Measurements from ENCODE around the gene CLSTN2. TPM values are rescaled to one million over a fixed set of nuclear protein-coding genes. Genes with fewer than 3 reads are reported as not detected.
A peak's percentile ranks its signal among the peaks of the same experiment; 100 is the strongest.

Gene CLSTN2
- total RNA-seq (10 to 100 TPM; 18.0 to 20.6 TPM), polyA plus RNA-seq (under 1 TPM; 0.13 to 0.25 TPM)
- long read RNA-seq, donor 1, partial matches to known transcripts: 0 of 20 reads
- long read RNA-seq, donor 1, other reads (novel, unspliced or antisense): 20 of 20 reads
- long read RNA-seq, donor 2, partial matches to known transcripts: 0 of 11 reads
- long read RNA-seq, donor 2, other reads (novel, unspliced or antisense): 11 of 11 reads

- 1% methylated on average over 47 to 89 of the region's 89 CpGs for WGBS, 2 donors
Measured at GRCh38 chr3:139935016-139935865, at the start of gene CLSTN2. Gene CLSTN2 (plus strand): TSS chr3:139935185.

GRCh38 chr3:139887431-139887830 lies 47.6 kb upstream of the CLSTN2 start:
- intact Hi-C loops (cut with DNase I): no loop called here
- ATAC-seq (ENCODE audit: low FRiP score) (no peak), DNase-seq (no peak)
- no peaks in the 10 kb centered on the region for H3K9me3 ChIP-seq (ENCODE audit: control insufficient read depth, low read length)
- H3K27me3 ChIP-seq (ENCODE audit: control insufficient read depth in 1 of 2, insufficient read depth in 2 of 2, low read length in 1 of 2): no peaks in the 10 kb centered on the region
- H3K27ac ChIP-seq (ENCODE audit: low read depth in 1 of 2, low read length in 2 of 2): no peak overlapping the region
- H3K36me3 ChIP-seq (ENCODE audit: control insufficient read depth in 1 of 2, insufficient read depth in 2 of 2, low read length in 1 of 2): no peaks in the 10 kb centered on the region
- H3K4me3 ChIP-seq (ENCODE audit: low read length in 2 of 2): no peak overlapping the region
- H3K4me1 ChIP-seq (ENCODE audit: control insufficient read depth in 1 of 2, insufficient read depth in 2 of 2, low read length in 2 of 2): no peaks in the 10 kb centered on the region

More at GRCh38 chr3:139935016-139935865, at the start of gene CLSTN2:
- Histone ChIP-seq H3K36me3 (ENCODE audit: control insufficient read depth in 1 of 2, insufficient read depth in 2 of 2, low read length in 1 of 2) (no peaks in the 10 kb centered on the region), H3K4me3 (ENCODE audit: low read length in 2 of 2) (peak within 1 kb of the TSS in 1 of 2 donors; percentile 23), H3K27me3 (ENCODE audit: control insufficient read depth in 1 of 2, insufficient read depth in 2 of 2, low read length in 1 of 2) (no peaks in the 10 kb centered on the region), H3K27ac (ENCODE audit: low read depth in 1 of 2, low read length in 2 of 2) (no peak within 1 kb of the TSS), H3K9me3 (ENCODE audit: control insufficient read depth, low read length) (no peaks in the 10 kb centered on the region), H3K4me1 (ENCODE audit: control insufficient read depth in 1 of 2, insufficient read depth in 2 of 2, low read length in 2 of 2) (no peaks in the 10 kb centered on the region)
- DNase-seq: peak; percentile 71 to 91
- intact Hi-C loops (cut with DNase I): loop anchor here in 1 of 2 donors (5.0 kb wide), 1 partner anchor 562 kb away; no protein-coding TSS in a partner anchor
- peak; percentile 87 for ATAC-seq (ENCODE audit: low FRiP score)

GRCh38 chr3:139888561-139889140 lies 46.3 kb upstream of the CLSTN2 start:
- H3K36me3 ChIP-seq (ENCODE audit: control insufficient read depth in 1 of 2, insufficient read depth in 2 of 2, low read length in 1 of 2): no peaks in the 10 kb centered on the region
- no peak for ATAC-seq (ENCODE audit: low FRiP score)
- H3K9me3 ChIP-seq (ENCODE audit: control insufficient read depth, low read length): no peaks in the 10 kb centered on the region
- 91 to 94% methylated on average over 2 of the region's 2 CpGs for WGBS, 2 donors
- no peak overlapping the region for H3K27ac ChIP-seq (ENCODE audit: low read depth in 1 of 2, low read length in 2 of 2)
- H3K4me1 ChIP-seq (ENCODE audit: control insufficient read depth in 1 of 2, insufficient read depth in 2 of 2, low read length in 2 of 2): no peaks in the 10 kb centered on the region
- no peaks in the 10 kb centered on the region for H3K27me3 ChIP-seq (ENCODE audit: control insufficient read depth in 1 of 2, insufficient read depth in 2 of 2, low read length in 1 of 2)
- no peak for DNase-seq
- intact Hi-C loops (cut with DNase I): no loop called here
- H3K4me3 ChIP-seq (ENCODE audit: low read length in 2 of 2): no peak overlapping the region

- H3K4me3 ChIP-seq (ENCODE audit: low read length in 2 of 2): no peak overlapping the region
- DNase-seq (no peak), ATAC-seq (ENCODE audit: low FRiP score) (peak; percentile 85)
- H3K27ac ChIP-seq (ENCODE audit: low read depth in 1 of 2, low read length in 2 of 2): no peak overlapping the region
- intact Hi-C loops (cut with DNase I): no loop called here
- WGBS, 2 donors: 63 to 70% methylated on average over 2 of the region's 2 CpGs
- H3K9me3 ChIP-seq (ENCODE audit: control insufficient read depth, low read length): no peaks in the 10 kb centered on the region
- no peaks in the 10 kb centered on the region for H3K36me3 ChIP-seq (ENCODE audit: control insufficient read depth in 1 of 2, insufficient read depth in 2 of 2, low read length in 1 of 2)
- no peaks in the 10 kb centered on the region for H3K4me1 ChIP-seq (ENCODE audit: control insufficient read depth in 1 of 2, insufficient read depth in 2 of 2, low read length in 2 of 2)
- no peaks in the 10 kb centered on the region for H3K27me3 ChIP-seq (ENCODE audit: control insufficient read depth in 1 of 2, insufficient read depth in 2 of 2, low read length in 1 of 2)
Measured at GRCh38 chr3:139893267-139893962, 41.6 kb upstream of the CLSTN2 start.

- Histone ChIP-seq H3K4me3 (ENCODE audit: low read length in 2 of 2) (no peak overlapping the region), H3K4me1 (ENCODE audit: control insufficient read depth in 1 of 2, insufficient read depth in 2 of 2, low read length in 2 of 2) (no peaks in the 10 kb centered on the region), H3K36me3 (ENCODE audit: control insufficient read depth in 1 of 2, insufficient read depth in 2 of 2, low read length in 1 of 2) (no peaks in the 10 kb centered on the region), H3K27ac (ENCODE audit: low read depth in 1 of 2, low read length in 2 of 2) (no peak overlapping the region), H3K27me3 (ENCODE audit: control insufficient read depth in 1 of 2, insufficient read depth in 2 of 2, low read length in 1 of 2) (no peaks in the 10 kb centered on the region), H3K9me3 (ENCODE audit: control insufficient read depth, low read length) (no peaks in the 10 kb centered on the region)
- ATAC-seq (ENCODE audit: low FRiP score) (peak; percentile 81), DNase-seq (no peak)
- 68 to 72% methylated on average over 5 of the region's 5 CpGs for WGBS, 2 donors
- intact Hi-C loops (cut with DNase I): no loop called here
Measured at GRCh38 chr3:139893963-139894642, 40.9 kb upstream of the CLSTN2 start.

GRCh38 chr3:139894643-139894989 lies 40.4 kb upstream of the CLSTN2 start:
- Histone ChIP-seq H3K36me3 (ENCODE audit: control insufficient read depth in 1 of 2, insufficient read depth in 2 of 2, low read length in 1 of 2) (no peaks in the 10 kb centered on the region), H3K4me3 (ENCODE audit: low read length in 2 of 2) (no peak overlapping the region), H3K9me3 (ENCODE audit: control insufficient read depth, low read length) (no peaks in the 10 kb centered on the region), H3K27me3 (ENCODE audit: control insufficient read depth in 1 of 2, insufficient read depth in 2 of 2, low read length in 1 of 2) (no peaks in the 10 kb centered on the region), H3K27ac (ENCODE audit: low read depth in 1 of 2, low read length in 2 of 2) (no peak overlapping the region), H3K4me1 (ENCODE audit: control insufficient read depth in 1 of 2, insufficient read depth in 2 of 2, low read length in 2 of 2) (no peaks in the 10 kb centered on the region)
- 60 to 71% methylated on average over 1 of the region's 1 CpG for WGBS, 2 donors
- DNase-seq: no peak
- peak; percentile 76 for ATAC-seq (ENCODE audit: low FRiP score)
- intact Hi-C loops (cut with DNase I): no loop called here

GRCh38 chr3:139897759-139898158 lies 37.2 kb upstream of the CLSTN2 start:
- Histone ChIP-seq H3K27me3 (ENCODE audit: control insufficient read depth in 1 of 2, insufficient read depth in 2 of 2, low read length in 1 of 2) (no peaks in the 10 kb centered on the region), H3K9me3 (ENCODE audit: control insufficient read depth, low read length) (peaks cover 2% of the 10 kb centered on the region), H3K27ac (ENCODE audit: low read depth in 1 of 2, low read length in 2 of 2) (no peak overlapping the region), H3K4me1 (ENCODE audit: control insufficient read depth in 1 of 2, insufficient read depth in 2 of 2, low read length in 2 of 2) (no peaks in the 10 kb centered on the region), H3K36me3 (ENCODE audit: control insufficient read depth in 1 of 2, insufficient read depth in 2 of 2, low read length in 1 of 2) (no peaks in the 10 kb centered on the region), H3K4me3 (ENCODE audit: low read length in 2 of 2) (no peak overlapping the region)
- 77 to 79% methylated on average over 5 of the region's 5 CpGs for WGBS, 2 donors
- DNase-seq (no peak), ATAC-seq (ENCODE audit: low FRiP score) (no peak)
- intact Hi-C loops (cut with DNase I): no loop called here

- Histone ChIP-seq H3K36me3 (ENCODE audit: control insufficient read depth in 1 of 2, insufficient read depth in 2 of 2, low read length in 1 of 2) (no peaks in the 10 kb centered on the region), H3K27ac (ENCODE audit: low read depth in 1 of 2, low read length in 2 of 2) (no peak overlapping the region), H3K4me3 (ENCODE audit: low read length in 2 of 2) (no peak overlapping the region), H3K4me1 (ENCODE audit: control insufficient read depth in 1 of 2, insufficient read depth in 2 of 2, low read length in 2 of 2) (no peaks in the 10 kb centered on the region), H3K27me3 (ENCODE audit: control insufficient read depth in 1 of 2, insufficient read depth in 2 of 2, low read length in 1 of 2) (peaks cover 0 to 3% of the 10 kb centered on the region in 2 donors), H3K9me3 (ENCODE audit: control insufficient read depth, low read length) (peaks cover 1% of the 10 kb centered on the region)
- no peak for ATAC-seq (ENCODE audit: low FRiP score)
- intact Hi-C loops (cut with DNase I): no loop called here
- no peak for DNase-seq
- 66 to 68% methylated on average over 1 of the region's 1 CpG for WGBS, 2 donors
Measured at GRCh38 chr3:139906418-139906817, 28.6 kb upstream of the CLSTN2 start.
